Measurements from ENCODE around the gene PAGE1.
"Not testable (repeated sequence)": the region's sequence is repeated elsewhere in the genome, so short reads cannot be mapped to it uniquely, and the experiment has no call there.

Gene PAGE1, protein sequence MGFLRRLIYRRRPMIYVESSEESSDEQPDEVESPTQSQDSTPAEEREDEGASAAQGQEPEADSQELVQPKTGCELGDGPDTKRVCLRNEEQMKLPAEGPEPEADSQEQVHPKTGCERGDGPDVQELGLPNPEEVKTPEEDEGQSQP

DNA sequence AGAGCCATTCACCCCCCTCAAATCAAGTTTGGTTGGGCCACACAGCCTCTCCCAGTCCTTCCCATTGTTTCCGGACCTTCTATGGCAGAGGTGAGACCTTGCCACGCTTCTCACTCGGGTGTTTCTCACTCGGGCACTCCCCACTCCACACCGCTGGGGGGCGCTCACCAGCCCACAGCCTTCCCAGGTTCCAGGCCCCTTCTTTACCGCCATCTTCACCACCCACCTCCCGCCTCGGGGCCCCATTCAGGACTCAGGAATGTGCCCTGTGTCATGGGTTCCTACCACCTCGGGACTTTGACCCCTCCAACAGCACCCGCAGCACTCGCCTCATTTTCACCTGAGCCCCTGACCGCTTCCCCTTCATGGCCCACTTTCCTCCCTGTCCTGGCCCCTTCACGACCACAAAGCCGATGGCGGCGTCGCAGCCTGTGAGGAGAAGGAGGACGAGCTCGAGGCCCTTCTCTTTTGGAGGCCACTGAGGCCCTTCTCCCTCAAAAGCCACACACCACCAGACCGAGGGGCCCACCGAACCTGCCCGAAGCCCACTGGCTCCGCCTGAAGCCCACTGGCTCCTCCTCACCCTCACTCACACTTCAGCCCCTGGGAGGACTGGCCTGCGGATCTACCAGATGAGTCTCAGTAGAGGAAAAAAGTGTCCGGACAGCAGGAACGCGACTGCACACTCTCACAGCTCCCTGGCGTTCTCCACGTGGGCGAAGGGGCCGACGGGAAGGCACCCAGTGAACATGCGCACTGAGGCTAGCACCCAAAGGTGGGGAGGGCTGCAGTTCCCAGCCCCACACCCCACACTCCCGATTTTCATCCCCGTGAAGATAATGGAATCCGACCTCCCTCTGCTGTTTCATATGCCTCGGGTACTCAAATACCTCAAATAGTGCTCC is at the start of gene PAGE1:
PAGE1 (minus strand) TSS at position 709 of the 905 bp plus-strand sequence. CDS start 1,214 bp downstream, outside the sequence.
- DNase-seq (ENCODE audit: low read depth in 2 of 2), result no peak

DNA sequence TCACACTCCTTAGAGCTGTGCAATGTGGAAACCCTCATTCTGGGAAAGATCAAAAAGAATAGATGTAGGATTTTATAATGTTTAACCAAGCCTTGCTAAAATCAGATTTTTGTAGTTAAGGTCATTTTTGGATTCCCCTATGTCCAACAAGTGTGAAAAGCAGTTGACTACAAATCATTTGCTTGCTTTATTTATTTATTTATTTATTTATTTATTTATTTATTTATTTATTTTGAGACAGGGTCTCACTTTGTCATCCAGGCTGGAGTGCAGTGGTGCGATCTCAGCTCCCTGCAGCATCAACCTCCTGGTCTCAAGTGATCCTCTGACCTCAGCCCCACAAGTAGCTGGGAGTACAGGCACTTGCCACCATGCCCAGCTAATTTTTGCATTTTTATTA is 45.7 kb upstream of the PAGE1 start:
- DNase-seq (ENCODE audit: low read depth in 2 of 2), result not testable (repeated sequence)

DNA sequence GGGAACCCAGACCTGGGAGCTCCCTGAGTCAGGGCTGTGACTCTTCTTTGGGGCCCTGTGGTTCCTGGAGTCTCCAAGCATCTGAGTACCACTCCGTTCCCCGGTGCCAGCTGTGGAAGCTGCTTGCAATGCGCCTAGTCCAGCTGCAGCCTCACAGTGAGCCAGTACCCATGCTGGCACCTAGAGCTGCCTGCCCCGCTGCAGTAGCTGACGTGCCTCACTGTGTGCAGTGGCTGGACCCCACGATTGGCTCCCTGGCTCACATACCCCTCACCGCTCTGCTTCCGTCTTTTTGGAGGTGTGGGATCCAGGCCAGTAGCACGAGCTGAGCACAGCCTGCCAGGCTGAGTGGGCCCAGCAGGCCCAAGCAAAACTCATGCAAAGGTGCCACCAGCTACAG is 32.1 kb upstream of the PAGE1 start:
- DNase-seq (ENCODE audit: low read depth in 2 of 2), result no peak

DNA sequence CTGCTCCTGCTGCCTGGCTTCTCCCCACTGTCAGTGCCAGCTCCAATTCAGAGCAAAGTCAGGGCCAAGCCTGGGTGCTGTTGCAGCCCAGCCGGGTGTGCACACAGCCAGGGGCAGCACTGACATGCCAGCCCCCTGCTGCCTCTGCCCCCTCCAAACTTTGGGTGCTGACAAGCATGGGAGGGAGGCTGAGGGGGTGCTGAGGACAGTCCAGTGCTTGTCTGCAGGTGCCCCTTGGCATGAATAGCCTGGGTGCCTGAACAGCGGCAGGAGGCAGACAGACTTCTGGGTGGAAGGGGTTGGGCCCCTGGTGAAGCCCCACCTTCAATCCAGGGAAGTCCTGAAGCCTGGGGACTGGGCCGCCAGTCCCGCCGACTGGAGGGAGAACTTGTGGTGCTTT is 31.2 kb upstream of the PAGE1 start:
- no peak for DNase-seq (ENCODE audit: low read depth in 2 of 2)

DNA sequence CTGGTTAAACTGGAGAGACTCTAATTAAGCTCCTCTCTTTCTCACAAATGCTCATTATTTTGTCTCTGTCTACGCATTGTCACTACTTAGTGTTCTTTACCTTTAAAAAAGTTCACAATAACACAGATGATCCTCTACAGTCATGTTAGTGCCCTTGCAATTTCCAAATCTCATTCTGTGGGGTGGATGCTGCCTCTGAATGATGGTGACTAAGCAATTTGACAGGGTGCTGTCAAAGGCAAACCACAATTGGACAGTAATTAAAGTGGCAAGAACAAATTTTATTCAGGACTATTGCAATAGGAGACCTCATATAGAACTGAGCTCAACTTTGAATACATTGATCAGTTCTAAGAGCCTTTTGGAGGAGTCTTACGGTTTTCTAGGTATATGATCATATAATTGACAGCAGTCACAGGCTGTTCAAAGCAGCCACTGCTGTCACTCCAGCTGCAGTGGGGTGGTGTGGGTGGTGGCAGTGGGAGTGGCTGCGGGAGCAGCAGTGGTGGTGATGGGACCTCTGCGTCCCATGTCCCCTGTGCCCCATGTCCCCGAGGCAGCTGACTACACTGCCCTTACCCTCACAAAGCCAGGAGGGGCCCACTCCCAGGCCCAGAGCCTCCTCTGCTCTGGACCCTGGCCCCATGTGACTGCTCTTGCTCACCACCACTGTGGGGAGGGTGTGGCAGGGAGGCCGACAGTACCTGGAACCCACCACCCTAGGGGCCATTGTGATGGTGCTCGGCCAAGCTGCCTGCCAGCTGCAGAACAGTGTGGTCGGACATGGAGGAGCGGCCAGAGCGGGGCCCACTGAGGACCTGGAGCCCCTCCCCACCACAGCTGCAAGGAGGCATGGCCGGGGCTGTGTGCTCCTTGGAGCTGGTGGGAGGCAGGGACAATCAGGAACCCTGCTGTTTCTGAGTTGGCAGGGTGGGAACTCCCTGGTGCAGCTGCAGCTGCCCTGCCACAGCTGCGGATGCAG is 30.4 kb upstream of the PAGE1 start:
- no peak for DNase-seq (ENCODE audit: low read depth in 2 of 2)

DNA sequence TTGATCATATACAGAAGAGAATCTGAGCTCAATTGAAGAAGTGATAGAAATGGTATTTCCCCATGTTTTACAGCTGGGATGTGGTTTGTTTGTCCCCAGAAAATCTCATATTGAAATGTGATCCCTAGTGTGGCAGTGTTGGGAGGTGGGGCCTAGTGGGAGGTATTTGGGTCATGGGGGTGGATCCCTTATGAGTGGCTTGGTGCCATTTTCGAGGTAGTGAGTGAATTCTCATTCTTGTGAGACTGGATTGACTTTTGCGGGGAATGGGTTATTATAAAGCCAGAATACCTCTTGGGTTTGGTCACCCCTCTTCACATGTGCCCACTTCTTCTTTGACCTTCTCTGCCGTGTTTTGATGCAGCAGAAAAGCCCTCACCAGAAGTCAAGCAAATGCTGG is 29.6 kb upstream of the PAGE1 start:
- no peak for DNase-seq (ENCODE audit: low read depth in 2 of 2)

DNA sequence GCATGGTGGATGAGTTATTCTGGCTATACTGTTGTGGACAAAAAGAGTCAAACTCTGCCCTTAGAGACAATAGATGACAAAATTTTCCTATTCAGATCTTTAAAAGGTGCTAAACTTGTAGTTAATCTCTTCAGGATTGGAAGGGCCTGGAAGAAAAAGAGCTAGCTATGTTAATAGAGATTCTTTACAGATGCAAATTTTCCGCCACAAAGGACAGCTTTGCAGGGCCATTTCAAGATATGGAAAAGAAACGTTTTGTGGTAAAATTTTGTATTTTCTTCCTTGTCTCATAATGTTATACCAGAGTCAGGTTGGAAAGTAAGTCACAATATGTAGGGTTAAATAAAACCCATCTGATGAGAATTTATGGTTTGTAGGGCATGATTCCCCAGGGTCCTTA is 24.3 kb upstream of the PAGE1 start:
- DNase-seq (ENCODE audit: low read depth in 2 of 2), result not testable (repeated sequence)

DNA sequence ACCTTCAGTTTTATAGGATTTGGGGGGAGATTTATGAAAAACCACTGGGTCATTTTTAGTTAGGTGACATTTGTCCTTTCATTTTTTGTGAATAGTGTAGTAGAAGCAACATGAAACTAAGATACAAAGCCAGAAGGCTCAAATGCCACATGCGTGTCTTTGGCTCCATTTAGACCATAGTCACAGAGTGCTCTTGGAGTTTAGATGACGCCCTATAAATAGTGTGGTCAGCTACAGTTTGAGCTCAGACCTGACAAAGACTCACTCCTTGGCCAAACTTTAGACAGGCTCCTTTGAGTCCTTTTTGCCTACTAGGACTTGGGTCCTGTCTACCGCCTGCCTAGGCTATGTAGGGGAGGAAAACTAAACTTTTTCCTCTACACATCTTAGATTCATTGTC is 16.8 kb upstream of the PAGE1 start:
- no peak for DNase-seq (ENCODE audit: low read depth in 2 of 2)

DNA sequence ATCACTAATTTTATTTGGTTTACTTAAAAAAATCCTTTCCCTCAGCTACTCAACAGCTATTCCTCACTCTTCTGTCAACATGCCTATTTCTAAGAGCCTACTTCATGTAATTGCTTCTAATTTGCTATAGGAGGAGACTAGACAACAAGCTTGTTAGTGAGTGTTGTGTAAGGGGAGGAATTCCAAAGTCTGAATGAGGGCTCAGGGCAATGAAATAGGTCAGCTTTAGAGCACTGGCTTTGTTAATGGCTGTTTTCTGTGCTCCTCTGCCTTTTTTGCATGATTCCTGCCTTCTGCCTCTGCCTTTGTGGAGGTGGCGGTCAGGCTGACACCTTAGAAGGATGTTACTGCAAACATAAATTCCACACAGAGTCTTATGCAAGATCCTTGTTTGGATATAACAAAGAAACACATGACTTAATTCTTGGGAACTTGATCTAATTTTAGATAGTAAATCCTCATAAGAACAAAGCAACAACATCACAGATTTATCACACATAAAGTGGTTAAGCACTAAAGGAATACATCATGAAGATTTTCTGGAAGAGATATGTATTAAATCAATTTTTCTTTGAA is 15.0 kb upstream of the PAGE1 start:
- DNase-seq (ENCODE audit: low read depth in 2 of 2), result no peak

DNA sequence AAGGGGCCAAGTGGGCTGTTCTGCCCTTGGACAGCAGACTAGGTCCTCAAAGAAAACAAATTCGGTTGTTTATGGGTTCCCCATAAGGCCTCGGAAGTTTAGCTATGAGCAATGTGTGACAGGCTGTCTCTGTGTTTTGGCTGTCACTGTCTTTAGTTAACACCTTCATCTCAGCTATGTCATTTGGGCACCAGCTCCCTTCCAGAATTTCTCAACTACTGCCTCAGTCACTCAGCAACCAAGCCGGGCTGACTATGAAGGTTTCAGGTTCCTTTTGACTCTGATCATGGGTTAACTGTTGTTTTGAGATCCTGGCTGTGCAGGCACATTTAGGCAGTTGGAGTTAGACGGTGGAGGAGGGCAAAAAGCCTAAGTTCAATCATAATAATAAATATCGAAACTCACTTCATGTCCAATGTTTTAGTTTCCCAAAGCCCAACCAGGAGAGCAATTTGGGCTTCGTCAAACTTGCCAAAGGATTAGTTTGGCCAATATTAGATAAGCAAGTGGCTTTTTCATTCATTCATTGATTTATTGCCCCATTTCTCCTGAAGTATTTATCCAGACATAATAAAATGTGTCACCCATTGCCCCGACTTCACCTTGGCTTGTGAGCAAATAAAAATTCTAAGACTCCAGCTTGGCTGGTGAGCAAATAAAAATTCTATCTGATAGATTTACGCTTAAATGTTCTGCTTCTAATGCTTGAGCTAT is 9.1 kb upstream of the PAGE1 start:
- DNase-seq (ENCODE audit: low read depth in 2 of 2), result no peak

DNA sequence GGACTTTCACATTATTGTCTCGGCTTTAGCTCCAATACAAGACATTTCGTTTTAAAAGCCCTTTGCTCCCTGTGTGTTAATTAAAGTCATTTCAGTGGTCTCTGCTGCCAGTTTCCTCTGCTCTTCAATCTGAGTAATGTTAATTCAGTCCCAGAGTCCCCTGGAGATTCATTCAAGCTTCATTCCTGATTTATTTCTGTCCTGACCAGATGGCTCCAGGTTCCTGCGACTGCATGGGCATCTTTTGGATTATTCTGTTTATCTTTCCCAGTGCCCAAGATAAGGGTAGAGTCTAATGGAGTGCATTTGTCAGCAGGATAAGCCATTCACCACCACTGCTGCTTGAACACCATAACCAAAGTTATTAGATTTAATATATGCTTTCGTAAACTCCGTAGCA is 6.1 kb upstream of the PAGE1 start:
- DNase-seq (ENCODE audit: low read depth in 2 of 2), result no peak

DNA sequence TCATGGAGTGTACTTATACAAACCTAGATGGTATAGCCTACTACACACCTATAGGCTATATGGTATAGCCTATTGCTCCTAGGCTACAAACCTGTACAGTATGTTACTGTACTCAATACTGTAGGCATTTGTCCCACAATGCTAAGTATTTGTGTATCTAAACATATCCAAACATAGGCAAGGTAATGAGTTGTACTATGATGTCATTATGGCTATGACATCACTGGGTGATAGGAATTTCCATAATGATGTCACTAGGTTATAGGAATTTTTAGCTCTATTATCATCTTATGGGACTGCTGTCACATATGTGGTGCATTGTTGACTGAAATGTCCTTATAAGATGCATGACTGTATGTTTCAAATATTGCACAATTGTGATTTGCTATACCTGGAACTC is 5.5 kb upstream of the PAGE1 start:
- DNase-seq (ENCODE audit: low read depth in 2 of 2), result no peak

DNA sequence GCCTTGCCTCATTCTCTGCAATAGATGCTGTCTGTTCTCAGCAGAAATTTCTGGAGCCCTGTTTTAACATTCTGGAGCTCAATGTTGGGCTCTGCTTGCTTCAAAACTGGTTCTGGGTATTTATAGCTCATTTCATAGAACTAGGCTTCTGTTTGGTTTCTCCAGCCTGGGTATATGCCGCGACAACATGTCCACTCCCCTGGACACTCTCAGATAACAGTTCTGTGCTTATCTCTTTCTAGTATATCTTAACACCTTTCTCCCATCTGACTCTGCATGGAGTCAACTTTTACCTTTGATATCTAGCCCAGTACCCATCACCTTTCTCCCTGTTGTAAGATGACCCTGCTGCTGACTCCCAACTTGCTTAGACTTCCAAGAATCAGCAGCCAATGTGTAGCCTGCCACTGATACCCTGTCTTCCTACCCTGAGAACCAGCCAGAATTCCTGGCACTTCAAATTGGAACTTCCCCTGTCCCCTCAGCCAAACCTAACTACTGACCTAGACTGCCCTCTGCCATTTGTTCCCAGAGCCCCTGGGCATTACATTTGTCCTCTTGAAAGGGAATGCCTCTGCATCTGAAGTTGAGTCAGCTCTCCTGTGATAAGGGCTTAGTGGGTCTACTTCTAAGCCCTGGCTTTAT is 20.6 kb downstream of the PAGE1 start:
- no peak for DNase-seq (ENCODE audit: low read depth in 2 of 2)

DNA sequence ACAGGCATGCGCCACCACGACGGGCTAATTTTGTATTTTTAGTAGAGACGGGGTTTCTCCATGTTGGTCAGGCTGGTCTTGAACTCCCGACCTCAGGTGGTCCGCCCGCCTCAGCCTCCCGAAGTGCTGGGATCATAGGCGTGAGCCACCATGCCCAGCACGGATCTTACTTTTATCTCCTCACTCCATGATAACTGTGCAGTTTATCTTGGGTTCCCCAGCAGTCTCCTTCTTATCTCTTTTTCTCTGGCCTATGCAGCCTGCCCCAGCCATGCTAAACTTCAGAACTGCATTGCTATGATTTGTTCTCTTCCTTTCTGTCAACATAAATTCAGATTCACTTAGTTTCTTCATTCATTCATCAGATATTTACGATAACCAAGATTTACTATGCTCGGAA is 22.4 kb downstream of the PAGE1 start:
- no peak for DNase-seq (ENCODE audit: low read depth in 2 of 2)

DNA sequence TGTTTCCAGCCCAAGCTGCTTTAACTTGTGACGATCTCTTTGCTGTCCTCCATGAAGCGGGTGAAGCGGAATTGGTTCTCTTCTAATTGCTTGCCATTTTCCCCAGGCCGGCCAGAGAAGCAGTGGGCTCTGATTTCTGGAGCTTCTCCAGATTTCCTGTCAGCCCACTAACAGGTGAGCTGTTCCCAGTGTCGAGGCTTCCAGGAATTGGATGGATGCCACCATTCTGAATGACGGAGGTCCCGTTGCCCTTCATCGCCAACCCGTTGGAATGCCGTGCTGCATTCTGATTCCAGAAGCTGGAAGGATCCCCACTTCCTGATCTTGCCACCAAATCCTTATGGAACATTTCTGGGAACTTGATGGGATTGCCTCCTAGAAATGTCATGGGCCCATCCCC is 31.0 kb downstream of the PAGE1 start:
- DNase-seq (ENCODE audit: low read depth in 2 of 2), result no peak

DNA sequence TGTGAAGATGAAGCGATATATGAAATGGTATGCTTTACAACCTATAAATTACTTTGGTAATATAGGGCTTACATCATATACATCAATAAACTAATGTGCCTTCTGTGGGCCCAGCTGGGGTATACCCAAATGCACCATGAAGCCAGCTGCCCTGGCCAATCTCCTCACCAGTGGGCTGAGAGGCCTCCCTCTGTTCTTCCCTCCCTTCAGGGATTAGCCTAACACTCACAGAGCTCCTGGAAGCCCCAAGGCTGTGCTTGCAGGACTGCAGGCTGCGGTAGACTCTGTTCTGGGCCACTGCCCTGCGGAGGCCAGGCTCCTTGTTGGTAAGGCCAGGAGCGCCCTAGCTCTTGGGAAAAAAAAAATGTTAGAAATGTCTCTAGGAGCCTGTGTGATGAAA is 33.9 kb downstream of the PAGE1 start:
- no peak for DNase-seq (ENCODE audit: low read depth in 2 of 2)

DNA sequence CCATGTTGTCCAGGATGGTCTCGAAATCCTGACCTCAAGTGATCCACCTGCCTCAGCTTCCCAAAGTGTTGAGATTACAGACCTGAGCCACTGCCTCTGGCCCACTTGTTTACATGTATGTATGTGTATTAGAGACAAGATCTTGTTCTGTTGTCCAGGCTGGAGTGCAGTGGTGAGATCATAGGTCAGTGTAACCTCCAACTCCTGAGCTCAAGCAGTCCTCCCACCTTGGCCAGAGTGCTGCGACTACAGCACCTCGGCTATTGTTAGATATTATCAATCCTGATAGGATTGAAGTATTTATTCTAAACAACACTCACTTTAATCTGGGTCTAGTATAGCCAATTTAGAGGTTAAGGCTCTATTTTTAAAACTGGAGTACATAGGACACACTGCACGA is 36.0 kb downstream of the PAGE1 start:
- DNase-seq (ENCODE audit: low read depth in 2 of 2), result no peak

DNA sequence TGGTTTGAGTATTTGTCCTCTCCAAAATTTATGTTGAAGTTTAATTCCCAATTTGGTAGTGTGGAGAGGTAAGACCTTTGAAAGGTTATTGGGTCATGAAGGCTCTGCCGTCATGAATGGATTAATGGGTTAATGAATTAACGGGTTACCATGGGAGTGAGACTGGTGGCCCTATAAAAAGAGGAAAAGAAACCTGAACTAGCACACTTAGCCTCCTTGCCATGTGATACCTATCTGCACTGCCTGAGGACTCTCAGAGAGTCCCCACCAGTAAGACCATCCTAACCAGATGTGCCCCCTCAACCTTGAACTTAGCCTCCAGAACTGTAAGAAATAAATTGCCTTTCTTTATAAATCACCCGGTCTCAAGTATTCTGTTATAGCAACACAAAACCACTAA is 39.3 kb downstream of the PAGE1 start:
- no peak for DNase-seq (ENCODE audit: low read depth in 2 of 2)

DNA sequence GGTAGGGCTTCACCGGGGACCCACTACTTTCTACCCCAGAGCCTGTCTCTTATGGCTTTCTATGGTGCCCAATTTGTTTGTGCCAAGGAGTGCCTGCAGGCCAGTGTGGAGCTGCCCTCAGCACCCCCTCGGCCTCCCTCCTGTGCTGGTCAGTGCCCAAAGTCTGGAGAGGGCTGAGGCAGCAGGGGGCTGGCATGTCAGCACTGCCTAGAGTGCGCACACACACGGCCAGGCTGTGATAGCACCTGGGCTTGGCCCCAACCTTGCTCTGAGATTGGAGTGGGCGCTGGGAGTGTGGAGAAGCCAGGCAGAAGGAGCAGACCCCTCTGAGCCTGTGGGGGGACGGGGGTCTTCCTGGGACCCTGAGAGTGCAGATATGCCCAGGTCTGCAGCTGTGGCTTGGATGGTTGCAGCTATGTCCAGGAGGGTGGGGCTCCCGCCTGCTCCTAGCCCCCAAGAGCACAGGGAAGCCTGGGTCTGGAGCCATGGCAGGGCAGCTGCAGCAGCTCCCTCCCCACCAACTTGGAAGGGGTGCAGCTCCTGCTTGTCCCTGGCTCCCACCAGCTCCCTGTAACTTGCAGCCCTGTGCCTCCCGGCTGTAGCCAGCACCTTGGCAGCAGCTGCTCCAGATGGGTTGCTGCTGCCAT is 50.7 kb downstream of the PAGE1 start:
- no peak for DNase-seq (ENCODE audit: low read depth in 2 of 2)
